ENCODE measurements around the gene UGT1A4. TPM values are rescaled to one million over a fixed set of nuclear protein-coding genes. Genes with fewer than 3 reads are reported as not detected.

The UGT1A4 gene
- total RNA-seq, 1 experiment from 2014 or later: 0.12 TPM

DNA sequence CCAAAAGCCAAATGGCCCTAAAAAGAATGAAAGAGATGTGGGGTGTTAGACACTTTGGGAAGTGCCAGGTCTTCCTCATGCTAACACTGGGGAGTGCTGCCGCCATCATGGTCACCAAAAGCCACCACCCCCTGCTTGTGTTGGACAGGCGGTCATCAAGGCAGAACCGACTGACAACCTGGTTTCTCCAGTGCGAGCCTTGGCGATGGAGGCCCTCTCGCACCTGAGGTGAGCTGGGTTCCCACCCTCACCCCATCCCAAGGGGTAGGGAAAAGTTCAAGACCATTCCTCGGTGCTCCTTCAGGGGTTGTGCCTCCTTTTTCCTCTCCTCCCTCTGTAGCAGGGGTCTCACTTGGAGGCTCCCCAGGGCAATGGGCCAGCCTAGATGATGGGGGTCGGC lies 93.2 kb downstream of the UGT1A4 start:
- Histone ChIP-seq H3K36me3 (ENCODE audit: control insufficient read depth in 1 of 2, insufficient read depth in 2 of 2, low read length in 2 of 2) (no peaks in the 10 kb centered on the region), H3K4me2 (ENCODE audit: low read length) (no peak overlapping the region), H3K9ac (ENCODE audit: low read length) (no peak overlapping the region), H3K4me3 (replicated peaks in 1 of 2; ENCODE audit: low read depth in 1 of 2, low read length in 2 of 2) (no peak overlapping the region), H4K20me1 (ENCODE audit: insufficient read depth) (no peaks in the 10 kb centered on the region), H3K79me2 (ENCODE audit: insufficient read depth, low read length) (no peaks in the 10 kb centered on the region), H3K9me2 (ENCODE audit: insufficient read depth) (no peaks in the 10 kb centered on the region), H2AFZ (ENCODE audit: low read depth, low read length, poor library complexity, severe bottlenecking) (no peak overlapping the region), H3K9me3 (ENCODE audit: control insufficient read depth in 1 of 2, insufficient read depth in 1 of 2, low read depth in 1 of 2, low read length in 2 of 2) (no peaks in the 10 kb centered on the region), H3K27me3 (ENCODE audit: insufficient read depth, low read length) (no peaks in the 10 kb centered on the region; the same call in 1 of the 2 replicates), H3K4me1 (ENCODE audit: control insufficient read depth in 1 of 2, insufficient read depth in 2 of 2, low read length in 2 of 2) (no peaks in the 10 kb centered on the region), H3K27ac (ENCODE audit: low read depth, low read length) (no peak overlapping the region)
- CTCF ChIA-PET: no interaction called here
- intact Hi-C loops (cut with micrococcal nuclease): no loop called here
- RAD21 ChIA-PET (ENCODE audit: low non-redundant PET in 1 of 2, low total read pairs in 2 of 2, uncharacterized antibody in 2 of 2, unreplicated experiment in 2 of 2): no interaction called here
- ATAC-seq: no peak
- TF ChIP-seq, protein P1, sequence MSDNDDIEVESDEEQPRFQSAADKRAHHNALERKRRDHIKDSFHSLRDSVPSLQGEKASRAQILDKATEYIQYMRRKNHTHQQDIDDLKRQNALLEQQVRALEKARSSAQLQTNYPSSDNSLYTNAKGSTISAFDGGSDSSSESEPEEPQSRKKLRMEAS (IDR thresholded peaks at IDR 0.05): no peak
- TF ChIP-seq CEBPB (IDR thresholded peaks at IDR 0.05; ENCODE audit: low read depth) (no peak), POLR2A (IDR thresholded peaks at IDR 0.05; ENCODE audit: borderline replicate concordance, extremely low read depth, insufficient read depth, insufficient read length) (no peak), SIN3A (IDR thresholded peaks at IDR 0.05; ENCODE audit: low read depth) (no peak), ZFX (IDR thresholded peaks at IDR 0.05) (no peak), POLR2AphosphoS5 (IDR thresholded peaks at IDR 0.05; ENCODE audit: low read depth, low read length) (no peak), ELF1 (IDR thresholded peaks at IDR 0.05; ENCODE audit: borderline replicate concordance, low read depth) (no peak), EZH2phosphoT487 (IDR thresholded peaks at IDR 0.05; ENCODE audit: borderline replicate concordance) (no peak), JUND (IDR thresholded peaks at IDR 0.05) (no peak)
- no TSS peak for BruUV-seq (replicated peaks)
- DNase-seq (ENCODE audit: low read depth, low spot score): no peak
- POLR2A ChIA-PET: no interaction called here

- Histone ChIP-seq H4K20me1 (ENCODE audit: insufficient read depth) (no peaks in the 10 kb centered on the region), H3K9me2 (ENCODE audit: insufficient read depth) (no peaks in the 10 kb centered on the region), H3K79me2 (ENCODE audit: insufficient read depth, low read length) (no peaks in the 10 kb centered on the region), H3K4me2 (ENCODE audit: low read length) (no peak overlapping the region), H3K4me1 (ENCODE audit: control insufficient read depth in 1 of 2, insufficient read depth in 2 of 2, low read length in 2 of 2) (no peaks in the 10 kb centered on the region), H3K27ac (ENCODE audit: low read depth, low read length) (no peak overlapping the region), H2AFZ (ENCODE audit: low read depth, low read length, poor library complexity, severe bottlenecking) (no peak overlapping the region), H3K9ac (ENCODE audit: low read length) (no peak overlapping the region), H3K4me3 (replicated peaks in 1 of 2; ENCODE audit: low read depth in 1 of 2, low read length in 2 of 2) (no peak overlapping the region), H3K36me3 (ENCODE audit: control insufficient read depth in 1 of 2, insufficient read depth in 2 of 2, low read length in 2 of 2) (no peaks in the 10 kb centered on the region), H3K27me3 (ENCODE audit: insufficient read depth, low read length) (no peaks in the 10 kb centered on the region; the same call in 1 of the 2 replicates), H3K9me3 (ENCODE audit: control insufficient read depth in 1 of 2, insufficient read depth in 1 of 2, low read depth in 1 of 2, low read length in 2 of 2) (no peaks in the 10 kb centered on the region)
- POLR2A ChIA-PET: no interaction called here
- RAD21 ChIA-PET (ENCODE audit: low non-redundant PET in 1 of 2, low total read pairs in 2 of 2, uncharacterized antibody in 2 of 2, unreplicated experiment in 2 of 2): no interaction called here
- BruUV-seq (replicated peaks): no TSS peak
- CTCF ChIA-PET: no interaction called here
- DNase-seq (ENCODE audit: low read depth, low spot score) (no peak), ATAC-seq (no peak)
- intact Hi-C loops (cut with micrococcal nuclease): no loop called here
- TF ChIP-seq CEBPB (IDR thresholded peaks at IDR 0.05; ENCODE audit: low read depth) (no peak), ATF3 (IDR thresholded peaks at IDR 0.05) (no peak)
Measured at GRCh38 chr2:233813236-233814055, 94.9 kb downstream of the UGT1A4 start.

Measured in HCT116 (cell line).